ENCODE results near the gene ZNF148.

- TF ChIP-seq CTCF (conservative IDR thresholded peaks at IDR 0.05; ENCODE audit: low read depth, low read length) = no peak
- no peak for TF ChIP-seq EZH2 (IDR thresholded peaks at IDR 0.05; ENCODE audit: borderline replicate concordance, low read depth, low read length, poor library complexity, severe bottlenecking)
These were observed 52.2 kb downstream of the ZNF148 start for GRCh38 chr3:125322917-125323316.
